ENCODE results near the gene DISP3.
"Not testable (repeated sequence)": the region's sequence is repeated elsewhere in the genome, so short reads cannot be mapped to it uniquely, and the experiment has no call there.

The DISP3 gene

DNA sequence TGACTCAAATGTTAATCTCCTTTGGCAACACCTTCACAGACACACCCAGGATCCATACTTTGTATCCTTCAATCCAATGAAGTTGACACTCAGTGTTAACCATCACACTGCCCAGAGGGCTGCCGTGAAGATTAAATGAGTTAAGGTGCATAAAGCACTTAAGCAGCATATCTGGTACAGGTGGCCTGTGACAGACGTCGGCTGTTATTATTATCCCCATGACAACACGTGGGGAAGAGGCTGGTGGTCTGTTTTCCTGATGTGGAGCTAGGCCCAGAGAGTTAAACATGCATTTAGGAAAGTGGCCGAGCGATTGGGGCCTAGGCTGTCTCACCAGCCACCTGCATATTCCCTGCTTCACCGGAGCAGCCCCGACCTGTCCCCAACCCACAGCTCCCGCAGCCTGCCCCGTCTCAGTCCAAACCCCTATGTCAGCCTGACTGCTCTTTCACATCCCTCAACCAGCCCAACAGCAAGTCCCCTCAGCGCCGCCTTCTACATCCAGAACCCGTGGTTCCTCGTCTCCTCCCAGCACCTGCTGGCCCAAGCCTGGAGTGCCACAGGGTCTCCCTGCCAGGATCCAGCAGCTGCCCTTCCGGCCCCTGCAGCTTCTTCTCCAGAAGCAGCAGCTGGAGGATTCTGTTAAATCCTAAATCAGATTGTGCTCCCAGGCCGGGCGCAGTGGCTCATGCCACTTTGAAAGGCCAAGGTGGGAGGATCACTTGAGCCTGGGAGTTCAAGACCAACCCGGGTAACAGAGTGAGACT lies 97.3 kb downstream of the DISP3 start:
- no peak for DNase-seq (ENCODE audit: low read depth, low spot score)

DNA sequence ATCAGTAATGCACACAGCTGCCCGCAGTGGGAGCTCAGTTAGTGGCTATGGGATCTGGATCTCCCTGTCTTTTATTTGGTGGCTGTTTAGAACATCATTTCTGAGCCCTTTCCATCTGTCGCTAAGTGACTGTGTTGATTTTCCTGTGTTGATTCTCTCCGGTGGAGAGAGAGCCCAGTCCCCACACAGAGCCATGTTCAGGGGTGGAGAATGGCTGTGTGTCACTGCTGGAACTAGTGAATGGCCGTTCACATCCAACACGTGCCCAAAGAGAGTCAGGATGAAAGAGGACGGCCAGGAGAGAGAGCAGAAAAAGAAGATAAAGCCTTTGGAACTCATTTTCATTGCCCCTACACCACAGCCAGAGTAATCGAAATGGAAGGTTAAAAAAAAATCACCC lies 99.0 kb downstream of the DISP3 start:
- no peak for DNase-seq (ENCODE audit: low read depth, low spot score)

DNA sequence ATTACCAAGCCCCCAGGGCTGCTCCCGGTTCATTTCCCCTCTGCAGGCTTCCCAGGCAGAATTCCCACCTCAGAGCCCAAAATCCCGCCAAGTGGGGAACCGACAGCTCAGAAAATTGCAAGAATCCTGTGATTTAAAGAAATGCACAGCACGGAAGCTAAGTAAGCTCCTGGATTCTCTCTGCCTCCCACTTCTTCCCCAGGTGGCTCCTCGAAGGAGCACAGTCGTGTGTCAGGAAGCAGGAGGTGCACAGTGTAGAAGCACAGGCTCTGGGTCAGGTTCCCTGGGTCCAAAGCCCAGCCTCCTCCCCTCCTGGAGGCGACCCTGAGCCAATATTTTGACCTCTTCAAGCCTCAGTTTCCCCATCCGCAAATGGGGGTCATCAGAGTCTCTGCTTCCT lies 100.6 kb downstream of the DISP3 start:
- no peak for DNase-seq (ENCODE audit: low read depth, low spot score)

DNA sequence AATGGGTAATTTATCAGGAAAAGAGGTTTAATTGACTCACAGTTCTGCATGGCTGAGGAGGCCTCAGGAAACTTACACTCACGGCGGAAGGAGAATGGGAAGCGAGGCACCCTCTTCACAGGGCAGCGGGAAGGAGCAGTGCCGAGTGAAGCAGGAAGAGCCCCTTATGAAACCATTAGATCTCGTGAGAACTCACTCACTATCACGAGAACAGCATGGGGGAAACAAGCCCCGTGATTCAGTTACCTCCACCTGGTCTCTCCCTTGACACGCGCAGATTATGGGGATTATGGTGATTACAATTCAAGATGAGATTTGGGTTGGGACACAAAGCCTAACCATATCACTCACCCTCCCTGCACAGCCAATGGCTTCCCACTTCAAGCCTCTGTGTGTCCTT lies 101.1 kb downstream of the DISP3 start:
- DNase-seq (ENCODE audit: low read depth, low spot score): not testable (repeated sequence)

DNA sequence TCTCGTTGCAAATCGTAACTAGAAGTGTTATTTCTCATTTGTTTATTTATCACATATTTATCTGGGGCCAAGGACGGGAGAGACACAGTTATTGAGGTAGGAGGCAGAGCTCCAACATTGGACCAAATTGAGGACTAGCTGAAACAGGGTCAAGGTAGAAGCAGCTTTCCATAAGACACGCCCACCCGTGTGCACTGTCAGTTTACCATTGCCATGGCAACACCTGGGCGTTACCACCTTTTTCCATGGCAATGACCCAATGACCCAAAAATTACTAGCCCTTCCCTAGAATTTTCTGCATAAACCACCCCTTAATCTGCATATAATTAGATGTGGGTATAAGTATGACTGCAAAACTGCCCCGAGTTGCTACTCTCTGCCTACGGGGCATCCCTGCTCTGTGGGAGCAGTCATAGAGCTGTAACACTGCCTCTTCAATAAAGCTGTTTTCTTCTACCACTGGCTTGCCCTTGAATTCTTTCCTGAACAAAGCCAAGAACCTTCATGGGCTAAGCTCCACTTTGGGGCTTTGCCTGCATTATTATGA lies 102.6 kb downstream of the DISP3 start:
- no peak for DNase-seq (ENCODE audit: low read depth, low spot score)

DNA sequence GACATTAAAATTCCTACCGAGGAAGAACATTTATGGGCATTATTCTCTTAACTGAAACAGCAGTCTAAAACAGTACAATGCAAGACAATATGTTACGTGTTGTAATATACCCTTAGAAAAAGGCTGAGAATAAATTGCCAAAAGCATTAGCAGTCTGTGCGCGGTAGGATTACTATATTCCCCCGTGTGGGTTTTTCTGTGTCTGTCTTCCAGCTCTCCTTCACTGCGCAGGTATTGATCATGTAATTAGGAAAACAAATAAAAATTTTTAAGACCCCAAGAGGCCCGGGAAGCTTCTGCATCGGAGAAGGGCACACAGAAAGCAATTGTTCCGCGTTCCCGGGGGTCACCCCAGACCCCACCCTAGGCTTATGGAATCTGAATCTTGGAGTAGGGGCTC lies 106.4 kb downstream of the DISP3 start:
- no peak for DNase-seq (ENCODE audit: low read depth, low spot score)

Measured in ELF-1 (cell line).